ENCODE results near the gene MRPL28.

MRPL28 gene

DNA sequence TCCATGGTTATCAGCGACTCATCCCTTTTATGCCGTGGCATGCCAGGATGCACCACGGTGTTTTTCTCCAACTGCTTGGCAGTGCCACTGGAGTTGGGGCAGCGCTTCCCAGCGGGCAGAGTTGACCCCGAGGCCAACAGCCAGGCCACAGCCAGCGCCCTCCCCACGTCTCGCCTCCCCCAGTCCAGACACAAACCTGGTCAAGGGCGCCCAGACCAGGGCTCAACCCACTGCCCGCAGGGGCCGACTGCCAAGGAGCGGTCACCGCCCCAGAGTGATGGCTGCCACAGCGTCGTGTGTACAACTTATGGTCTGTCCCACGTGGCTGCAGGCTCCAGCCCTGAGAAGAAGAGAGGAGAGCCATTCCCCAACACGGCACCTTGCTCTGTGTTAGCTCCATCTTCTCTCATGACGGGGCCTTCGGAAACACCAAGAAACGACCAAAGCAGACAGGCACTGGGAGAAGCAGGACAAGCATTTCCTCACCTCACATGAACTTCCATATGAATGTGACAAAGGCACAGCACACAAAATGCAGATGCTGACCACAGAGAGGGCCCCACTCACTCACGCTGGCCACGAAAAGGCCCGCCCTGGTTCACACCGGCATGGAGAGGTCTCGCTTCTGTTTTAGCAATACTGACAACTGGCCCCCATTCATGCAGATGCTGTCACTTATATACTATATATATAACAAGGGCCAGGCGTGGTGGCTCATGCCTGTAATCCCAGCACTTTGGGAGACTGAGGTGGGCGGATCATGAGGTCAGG, 44.8 kb downstream of the MRPL28 start:
- no peak overlapping the region for H3K4me3 ChIP-seq (ENCODE audit: low read depth, low read length)
- H3K27me3 ChIP-seq: no peaks in the 10 kb centered on the region
- H3K9me3 ChIP-seq: no peaks in the 10 kb centered on the region
- H3K4me1 ChIP-seq: no peaks in the 10 kb centered on the region
- H3K36me3 ChIP-seq: no peaks in the 10 kb centered on the region
- TF ChIP-seq, protein P1, sequence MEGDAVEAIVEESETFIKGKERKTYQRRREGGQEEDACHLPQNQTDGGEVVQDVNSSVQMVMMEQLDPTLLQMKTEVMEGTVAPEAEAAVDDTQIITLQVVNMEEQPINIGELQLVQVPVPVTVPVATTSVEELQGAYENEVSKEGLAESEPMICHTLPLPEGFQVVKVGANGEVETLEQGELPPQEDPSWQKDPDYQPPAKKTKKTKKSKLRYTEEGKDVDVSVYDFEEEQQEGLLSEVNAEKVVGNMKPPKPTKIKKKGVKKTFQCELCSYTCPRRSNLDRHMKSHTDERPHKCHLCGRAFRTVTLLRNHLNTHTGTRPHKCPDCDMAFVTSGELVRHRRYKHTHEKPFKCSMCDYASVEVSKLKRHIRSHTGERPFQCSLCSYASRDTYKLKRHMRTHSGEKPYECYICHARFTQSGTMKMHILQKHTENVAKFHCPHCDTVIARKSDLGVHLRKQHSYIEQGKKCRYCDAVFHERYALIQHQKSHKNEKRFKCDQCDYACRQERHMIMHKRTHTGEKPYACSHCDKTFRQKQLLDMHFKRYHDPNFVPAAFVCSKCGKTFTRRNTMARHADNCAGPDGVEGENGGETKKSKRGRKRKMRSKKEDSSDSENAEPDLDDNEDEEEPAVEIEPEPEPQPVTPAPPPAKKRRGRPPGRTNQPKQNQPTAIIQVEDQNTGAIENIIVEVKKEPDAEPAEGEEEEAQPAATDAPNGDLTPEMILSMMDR (IDR thresholded peaks at IDR 0.05; ENCODE audit: low read depth, low read length): no peak
- no peak for DNase-seq

DNA sequence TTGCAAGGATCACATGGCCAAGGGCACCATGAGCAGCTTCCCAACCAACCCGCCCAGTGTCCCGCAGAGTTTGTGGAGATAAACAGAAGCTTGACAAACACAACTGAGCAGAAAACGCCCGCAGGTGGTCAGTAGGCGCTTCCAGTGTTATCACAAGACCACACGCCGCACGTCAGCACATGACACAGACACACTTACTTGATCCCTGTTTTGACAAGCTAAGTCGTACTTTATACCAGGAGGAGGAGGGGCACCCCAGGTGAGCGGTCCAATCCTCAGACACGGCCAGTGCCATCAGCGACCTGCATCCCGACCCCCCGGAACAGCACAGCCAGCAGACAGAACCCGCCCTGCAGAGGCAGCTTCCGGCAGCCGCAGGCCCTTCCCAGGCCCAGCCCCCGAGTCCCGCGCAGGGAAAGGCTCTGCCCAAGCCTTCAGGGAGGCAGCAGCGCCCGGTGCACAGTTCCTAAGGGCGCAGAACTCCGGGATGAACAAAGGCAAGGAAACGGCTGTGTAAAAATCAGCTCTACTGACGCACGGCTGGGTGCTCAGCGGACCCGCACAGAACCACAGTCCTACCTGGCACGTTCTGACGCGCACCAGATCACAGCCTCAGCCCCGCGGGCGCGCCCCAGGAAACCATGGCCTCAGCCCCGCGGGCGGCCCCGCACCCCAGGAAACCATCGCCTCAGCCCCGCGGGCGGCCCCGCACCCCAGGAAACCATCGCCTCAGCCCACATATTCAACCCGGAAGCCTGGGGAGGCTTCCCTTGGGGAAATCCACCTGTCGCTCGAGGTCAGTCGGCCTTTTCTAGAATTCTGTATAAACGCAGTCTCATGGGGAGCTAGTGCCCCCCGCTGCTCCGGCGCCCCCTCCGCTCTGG, 45.6 kb downstream of the MRPL28 start:
- H3K4me3 ChIP-seq (ENCODE audit: low read depth, low read length): no peak overlapping the region
- TF ChIP-seq, protein P1 (IDR thresholded peaks at IDR 0.05; ENCODE audit: low read depth, low read length): no peak
- no peaks in the 10 kb centered on the region for H3K36me3 ChIP-seq
- no peaks in the 10 kb centered on the region for H3K9me3 ChIP-seq
- H3K27me3 ChIP-seq: no peaks in the 10 kb centered on the region
- no peak for DNase-seq
- no peaks in the 10 kb centered on the region for H3K4me1 ChIP-seq

DNA sequence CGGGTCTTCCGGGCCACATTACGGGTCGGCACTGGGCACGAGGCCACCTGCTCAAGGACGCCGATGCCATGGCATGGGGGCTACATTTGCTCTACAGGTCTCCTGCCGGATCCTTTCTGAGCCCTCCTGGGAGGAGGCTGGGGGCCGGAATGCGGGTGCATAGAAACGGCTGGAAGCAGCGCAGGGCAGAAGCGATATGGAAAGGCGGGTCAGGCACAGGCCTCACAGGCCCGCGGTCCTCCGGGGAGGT, 46.2 kb downstream of the MRPL28 start:
- Histone ChIP-seq H3K4me1 (no peaks in the 10 kb centered on the region), H3K4me3 (ENCODE audit: low read depth, low read length) (no peak overlapping the region), H3K27me3 (no peaks in the 10 kb centered on the region), H3K36me3 (no peaks in the 10 kb centered on the region), H3K9me3 (no peaks in the 10 kb centered on the region)
- no peak for DNase-seq
- TF ChIP-seq, protein P1 (IDR thresholded peaks at IDR 0.05; ENCODE audit: low read depth, low read length): no peak

DNA sequence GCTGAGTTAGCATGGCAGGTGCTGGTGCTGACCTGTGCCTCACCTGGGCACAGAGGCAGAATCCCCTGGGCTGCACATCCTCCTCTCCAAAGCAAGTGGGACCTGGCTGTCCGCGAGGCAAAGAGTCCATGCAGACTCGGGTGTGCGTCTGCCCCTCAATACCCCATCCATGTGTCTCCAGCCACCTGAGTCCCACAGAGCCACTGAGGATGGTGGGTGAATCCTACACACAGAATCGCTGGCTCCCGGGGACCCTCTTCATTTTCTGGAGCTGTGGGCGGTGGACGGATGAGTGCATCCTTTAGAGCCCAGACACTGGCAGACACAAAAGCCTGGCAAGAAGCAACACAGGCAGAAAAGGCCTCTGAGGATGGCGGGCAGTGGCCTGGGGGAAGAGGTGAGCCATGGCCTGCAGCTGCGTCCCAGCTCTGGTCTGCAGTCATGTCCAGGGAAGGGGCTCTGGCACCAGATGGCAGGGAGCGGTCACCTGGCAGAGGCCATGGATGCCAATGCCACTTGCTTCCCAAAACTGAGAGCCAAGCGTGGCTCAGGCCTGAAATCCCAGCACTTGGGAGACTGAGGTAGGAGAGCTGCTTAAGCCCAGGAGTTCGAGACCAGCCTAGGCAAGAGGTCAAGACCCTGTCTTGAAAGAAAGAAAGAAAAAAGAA, 47.7 kb downstream of the MRPL28 start:
- TF ChIP-seq, protein P1 (IDR thresholded peaks at IDR 0.05; ENCODE audit: low read depth, low read length): no peak
- Histone ChIP-seq H3K4me3 (ENCODE audit: low read depth, low read length) (no peak overlapping the region), H3K27me3 (no peaks in the 10 kb centered on the region), H3K4me1 (no peaks in the 10 kb centered on the region; the same call in 1 of the 2 replicates), H3K9me3 (no peaks in the 10 kb centered on the region), H3K36me3 (no peaks in the 10 kb centered on the region)
- no peak for DNase-seq

DNA sequence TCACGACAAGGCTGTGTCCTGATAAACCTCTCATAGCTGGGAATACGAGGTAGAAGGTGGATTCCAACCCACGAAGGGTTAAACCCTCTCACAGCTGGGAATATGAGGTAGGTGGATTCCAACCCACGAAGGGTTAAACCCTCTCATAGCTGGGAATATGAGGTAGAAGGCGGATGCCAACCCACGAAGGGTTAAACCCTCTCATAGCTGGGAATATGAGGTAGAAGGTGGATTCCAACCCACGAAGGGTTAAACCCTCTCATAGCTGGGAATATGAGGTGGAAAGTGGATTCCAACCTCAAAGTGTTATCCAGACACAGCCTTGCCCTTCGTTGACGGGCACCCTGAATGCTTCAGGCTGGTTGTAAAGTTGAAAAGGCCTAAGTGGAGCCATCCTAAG, 48.8 kb downstream of the MRPL28 start:
- Histone ChIP-seq H3K4me1 (no peaks in the 10 kb centered on the region; the same call in 1 of the 2 replicates), H3K9me3 (no peaks in the 10 kb centered on the region), H3K27me3 (no peaks in the 10 kb centered on the region), H3K36me3 (no peaks in the 10 kb centered on the region), H3K4me3 (ENCODE audit: low read depth, low read length) (no peak overlapping the region)
- TF ChIP-seq, protein P1 (IDR thresholded peaks at IDR 0.05; ENCODE audit: low read depth, low read length): no peak
- no peak for DNase-seq

Measured in BE2C (cell line).